Gastroesophageal sphincter (tissue), 4 donors: ENCODE results near the gene CNBP. TPM values are rescaled to one million over a fixed set of nuclear protein-coding genes. Genes with fewer than 3 reads are reported as not detected.
A peak's percentile ranks its signal among the peaks of the same experiment; 100 is the strongest.
"Not testable (repeated sequence)": the region's sequence is repeated elsewhere in the genome, so short reads cannot be mapped to it uniquely, and the experiment has no call there.

Source experiments
- ATAC-seq: fragments of 150-250 bp; one replicate; pipeline ENCODE4 v1.9.1; 2016; ENCODE audit warnings: mild to moderate bottlenecking, moderate library complexity
- H3K27ac ChIP-seq, 4 donors: fragments of 200-600 bp; sonication (generic) in 3 of 4; 1 replicate in 3 of 4; 2 replicates in 1 of 4; pipeline ENCODE4 v1.5.1; 2016 to 2019
- H3K27me3 ChIP-seq: fragments of 200-600 bp; sonication (generic); one replicate; pipeline ENCODE4 v1.5.1; 2019
- H3K36me3 ChIP-seq, 2 donors: fragments of 200-600 bp; sonication (generic); one replicate each; pipeline ENCODE4 v1.5.1; 2019; ENCODE audit warnings: control low read depth in 1 of 2
- H3K4me1 ChIP-seq, 3 donors: fragments of 200-600 bp; sonication (generic); 1 replicate in 2 of 3; 2 replicates in 1 of 3; pipeline ENCODE4 v1.5.1; 2016 to 2019; ENCODE audit warnings: control low read depth in 2 of 3
- H3K4me3 ChIP-seq, 2 donors: fragments of 200-600 bp; sonication (generic); one replicate each; pipeline ENCODE4 v1.5.1; 2019; ENCODE audit warnings: mild to moderate bottlenecking in 1 of 2, moderate library complexity in 1 of 2
- H3K9me3 ChIP-seq, 3 donors: fragments of 200-600 bp; sonication (generic); one replicate each; pipeline ENCODE4 v1.5.1; 2017 to 2019; ENCODE audit warnings: control low read depth in 2 of 3
- EP300 ChIP-seq: sonication (generic); formaldehyde crosslinking; IDR thresholded peaks from one replicate; pipeline ENCODE4 v1.6.1; 2017; ENCODE audit warnings: antibody characterized with exemption, mild to moderate bottlenecking
- POLR2A ChIP-seq, 2 donors: fragments of 450-650 bp; IDR thresholded peaks; one replicate each; pipeline ENCODE4 v1.6.1; 2017; ENCODE audit warnings: antibody characterized with exemption in 2 of 2, mild to moderate bottlenecking in 2 of 2, moderate library complexity in 1 of 2
- POLR2AphosphoS5 ChIP-seq: sonication (generic); formaldehyde crosslinking; IDR thresholded peaks from one replicate; pipeline ENCODE4 v1.6.1; 2017; ENCODE audit warnings: antibody characterized with exemption
- WGBS, 2 donors: methylation state at CpG; one replicate each; pipeline ENCODE4 v1.1.5; 2018; ENCODE audit warnings: low coverage in 1 of 2; 5-methylcytosine and 5-hydroxymethylcytosine counted together
- total RNA-seq, 4 donors: library from RNA; depleted of rRNA; stranded (reverse); fragments of >200 nt; gene quantifications; one replicate each; pipeline ENCODE4 v1.1.0, GENCODE V29; 2016
- TF ChIP-seq, protein P1 (sequence below), 4 experiments: fragments of 200-600 bp in 2 of 4; fragments of 450-650 bp in 2 of 4; sonication (generic) in 1 of 4; IDR thresholded peaks; one replicate each; pipeline ENCODE4 v1.5.1; 2017 to 2019; ENCODE audit warnings: antibody characterized with exemption in 4 of 4, mild to moderate bottlenecking in 2 of 4, moderate library complexity in 2 of 4

CNBP gene
- total RNA-seq, 4 donors from 2014 or later = 420 to 667 (median 590) TPM

DNA sequence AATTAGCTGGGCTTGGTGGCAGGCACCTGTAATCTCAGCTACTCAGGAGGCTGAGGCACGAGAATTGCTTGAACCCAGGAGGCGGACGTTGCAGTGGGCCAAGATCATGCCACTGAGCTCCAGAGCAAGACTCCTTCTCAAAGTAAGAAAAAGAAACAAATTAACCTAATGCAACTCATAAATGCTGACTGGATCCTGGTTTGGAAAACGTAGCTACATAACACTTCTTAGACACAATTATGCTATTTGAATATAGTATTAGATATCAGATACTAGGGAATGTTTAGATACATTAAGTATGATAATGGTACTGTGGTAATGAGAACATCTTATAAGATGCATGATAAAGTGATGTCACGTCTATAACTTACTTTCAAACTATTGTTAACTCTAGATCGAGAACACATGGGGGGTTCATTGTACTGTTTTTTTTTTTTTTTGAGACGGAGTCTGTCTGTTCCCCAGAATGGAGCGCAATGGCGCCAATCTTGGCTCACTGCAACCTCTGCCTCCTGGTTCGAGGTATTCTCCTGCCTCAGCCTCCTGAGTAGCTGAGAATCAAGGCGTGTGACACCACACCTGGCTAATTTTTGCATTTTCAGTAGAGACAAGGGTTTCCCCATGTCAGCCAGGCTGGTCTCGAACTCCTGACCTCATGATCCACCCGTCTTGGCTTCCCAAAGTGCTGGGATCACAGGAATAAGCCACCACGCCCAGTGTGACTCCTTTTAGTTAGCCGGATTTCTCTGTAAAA, 16.9 kb downstream of the CNBP start:
- TF ChIP-seq POLR2A (IDR thresholded peaks at IDR 0.05) (no peak), EP300 (no peak), POLR2AphosphoS5 (no peak)
- TF ChIP-seq, protein P1, sequence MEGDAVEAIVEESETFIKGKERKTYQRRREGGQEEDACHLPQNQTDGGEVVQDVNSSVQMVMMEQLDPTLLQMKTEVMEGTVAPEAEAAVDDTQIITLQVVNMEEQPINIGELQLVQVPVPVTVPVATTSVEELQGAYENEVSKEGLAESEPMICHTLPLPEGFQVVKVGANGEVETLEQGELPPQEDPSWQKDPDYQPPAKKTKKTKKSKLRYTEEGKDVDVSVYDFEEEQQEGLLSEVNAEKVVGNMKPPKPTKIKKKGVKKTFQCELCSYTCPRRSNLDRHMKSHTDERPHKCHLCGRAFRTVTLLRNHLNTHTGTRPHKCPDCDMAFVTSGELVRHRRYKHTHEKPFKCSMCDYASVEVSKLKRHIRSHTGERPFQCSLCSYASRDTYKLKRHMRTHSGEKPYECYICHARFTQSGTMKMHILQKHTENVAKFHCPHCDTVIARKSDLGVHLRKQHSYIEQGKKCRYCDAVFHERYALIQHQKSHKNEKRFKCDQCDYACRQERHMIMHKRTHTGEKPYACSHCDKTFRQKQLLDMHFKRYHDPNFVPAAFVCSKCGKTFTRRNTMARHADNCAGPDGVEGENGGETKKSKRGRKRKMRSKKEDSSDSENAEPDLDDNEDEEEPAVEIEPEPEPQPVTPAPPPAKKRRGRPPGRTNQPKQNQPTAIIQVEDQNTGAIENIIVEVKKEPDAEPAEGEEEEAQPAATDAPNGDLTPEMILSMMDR (IDR thresholded peaks at IDR 0.05) = no peak
- Histone ChIP-seq H3K4me3 (no peak overlapping the region), H3K9me3 (no peaks in the 10 kb centered on the region), H3K4me1 (peaks cover 2 to 32% (median 6%) of the 10 kb centered on the region in 3 donors), H3K36me3 (peaks cover 12 to 71% of the 10 kb centered on the region in 2 donors), H3K27ac (peak overlapping the region in 1 of 4 donors; percentile 2), H3K27me3 (no peaks in the 10 kb centered on the region)
- no peak for ATAC-seq
- 72 to 78% methylated on average over 10 to 14 of the region's 15 CpGs for WGBS, 2 donors

DNA sequence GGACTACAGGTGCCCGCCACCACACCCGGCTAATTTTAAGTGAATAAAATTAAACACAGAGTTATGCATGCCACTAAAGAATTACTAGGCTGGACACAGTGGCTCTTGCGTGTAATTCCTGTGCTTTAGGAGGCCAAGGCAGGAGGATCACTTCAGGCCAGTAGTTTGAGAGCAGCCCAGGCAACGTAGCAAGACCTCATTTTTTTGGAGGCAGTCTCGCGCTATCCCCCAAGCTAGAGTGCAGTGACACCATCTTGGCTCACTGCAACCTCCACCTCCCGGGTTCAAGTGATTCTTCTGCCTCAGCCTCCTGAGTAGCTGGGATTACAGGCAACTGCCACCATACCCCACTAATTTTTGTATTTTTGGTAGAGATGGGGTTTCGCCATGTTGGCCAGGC, 18.1 kb downstream of the CNBP start:
- ATAC-seq, H3K4me3 ChIP-seq: not testable (repeated sequence)
- WGBS, 2 donors = 79 to 87% methylated on average over 4 to 5 of the region's 8 CpGs

DNA sequence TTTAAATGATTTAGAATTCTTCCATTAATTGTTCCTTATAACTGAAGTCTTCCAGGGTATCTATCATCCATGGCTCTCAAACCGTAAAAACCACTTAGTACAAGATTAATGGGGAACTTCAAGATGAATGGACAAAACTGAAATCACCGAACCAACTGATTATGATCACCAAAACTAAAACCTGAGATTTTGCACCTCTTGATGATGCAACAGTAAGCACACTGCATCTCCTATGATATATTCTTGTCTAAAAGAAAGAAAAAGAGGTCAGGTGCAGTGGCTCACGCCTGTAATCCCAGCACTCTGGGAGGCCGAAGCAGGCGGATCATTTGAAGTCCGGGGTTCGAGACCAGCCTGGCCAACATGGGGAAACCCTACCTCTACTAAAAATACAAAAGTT, 19.2 kb downstream of the CNBP start:
- TF ChIP-seq POLR2AphosphoS5 (no peak), EP300 (no peak), POLR2A (IDR thresholded peaks at IDR 0.05) (no peak)
- TF ChIP-seq, protein P1 (IDR thresholded peaks at IDR 0.05) = no peak
- no peaks in the 10 kb centered on the region for H3K9me3 ChIP-seq
- H3K27me3 ChIP-seq = no peaks in the 10 kb centered on the region
- H3K4me3 ChIP-seq = no peak overlapping the region
- H3K27ac ChIP-seq = no peak overlapping the region
- no peak for ATAC-seq
- WGBS, 2 donors = 19 to 77% methylated on average over 2 to 7 of the region's 7 CpGs
- H3K4me1 ChIP-seq = peaks cover 5 to 26% (median 10%) of the 10 kb centered on the region in 3 donors
- peaks cover 0 to 49% of the 10 kb centered on the region in 2 donors for H3K36me3 ChIP-seq

More for the DNA sequence above, 18.1 kb downstream of the CNBP start:
- not testable (repeated sequence) for H3K27ac ChIP-seq, H3K27me3 ChIP-seq, H3K9me3 ChIP-seq
- Histone ChIP-seq H3K36me3 (peaks cover 6 to 60% of the 10 kb centered on the region in 2 donors), H3K4me1 (peaks cover 2 to 23% (median 5%) of the 10 kb centered on the region in 3 donors)

DNA sequence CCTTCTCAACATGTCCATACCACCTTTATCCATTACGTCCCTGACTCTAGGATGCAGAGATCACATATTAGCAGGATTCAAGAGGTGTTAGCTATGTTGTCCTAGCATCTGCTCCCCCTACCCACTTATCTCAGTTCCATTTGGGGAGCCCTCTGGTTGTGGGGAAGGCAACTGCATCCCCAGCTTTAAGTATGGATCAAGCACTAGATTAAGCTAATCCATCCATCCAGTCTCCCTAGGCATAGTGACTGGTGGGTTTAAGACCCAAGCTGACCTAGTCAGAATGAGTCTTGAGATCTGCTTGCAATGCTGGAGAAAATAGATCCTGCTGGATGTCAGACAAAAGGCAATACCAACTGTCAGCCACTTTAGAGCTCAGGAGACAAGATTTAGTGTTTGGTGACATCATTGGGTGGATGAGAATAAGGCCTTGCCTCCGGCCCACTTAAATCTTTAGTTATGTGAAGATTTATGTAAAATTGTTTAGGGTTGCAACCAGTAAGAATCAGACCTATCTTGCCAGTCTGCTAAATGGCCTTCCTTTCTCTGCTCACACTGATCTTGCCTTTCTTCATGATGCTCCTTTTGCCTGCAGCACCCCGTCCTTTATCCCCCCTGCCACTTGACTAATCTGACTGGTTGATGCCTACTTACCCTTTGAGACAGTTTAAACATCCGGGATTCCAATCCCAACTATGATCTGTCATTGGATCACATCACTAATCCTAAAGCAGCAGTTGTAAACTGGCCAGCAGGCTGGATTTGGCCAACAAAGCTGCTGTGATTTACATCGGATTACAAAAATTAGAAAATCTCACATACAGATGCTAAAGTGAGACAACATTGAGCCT, 20.7 kb downstream of the CNBP start:
- H3K4me3 ChIP-seq = no peak overlapping the region
- WGBS, 2 donors = 57 to 72% methylated on average over 5 of the region's 5 CpGs
- H3K27ac ChIP-seq = peak overlapping the region in 2 of 4 donors; percentile 95 to 97
- H3K27me3 ChIP-seq = no peaks in the 10 kb centered on the region
- no peaks in the 10 kb centered on the region for H3K9me3 ChIP-seq
- ATAC-seq = no peak
- peaks cover 8 to 35% (median 13%) of the 10 kb centered on the region in 3 donors for H3K4me1 ChIP-seq
- H3K36me3 ChIP-seq = peaks cover 0 to 44% of the 10 kb centered on the region in 2 donors
- TF ChIP-seq POLR2AphosphoS5 (peak; percentile 34), EP300 (no peak), POLR2A (IDR thresholded peaks at IDR 0.05) (no peak)
- TF ChIP-seq, protein P1 (IDR thresholded peaks at IDR 0.05) = peak in 1 of 4 experiments; percentile 3

DNA sequence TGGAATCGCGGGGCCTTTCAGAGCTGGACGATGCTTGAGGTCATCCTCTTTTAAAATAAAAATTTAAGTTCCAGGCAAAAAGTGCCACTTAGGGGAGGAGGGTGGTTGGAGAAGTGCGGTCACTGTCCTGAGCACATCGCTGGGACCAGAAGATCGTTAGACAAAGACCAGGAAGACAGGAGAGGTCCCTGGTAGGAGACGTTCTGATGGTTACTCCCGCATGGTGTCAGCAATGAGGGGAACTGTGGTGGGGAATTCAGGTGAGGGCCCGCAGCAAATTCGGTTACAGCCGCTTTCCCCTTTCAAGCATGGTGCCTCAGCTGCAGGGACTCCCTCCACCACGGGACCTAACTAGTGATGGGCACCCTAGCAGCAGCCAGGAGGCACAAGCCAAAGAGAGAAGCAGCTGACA, 21.8 kb downstream of the CNBP start:
- peak overlapping the region; percentile 87 to 89 for H3K4me3 ChIP-seq
- H3K4me1 ChIP-seq = peaks cover 8 to 35% (median 13%) of the 10 kb centered on the region in 3 donors
- H3K27ac ChIP-seq = peak overlapping the region; percentile 90 to 97 (median 94)
- 0% methylated on average over 1 to 9 of the region's 12 CpGs for WGBS, 2 donors
- H3K36me3 ChIP-seq = peaks cover 0 to 44% of the 10 kb centered on the region in 2 donors
- no peaks in the 10 kb centered on the region for H3K27me3 ChIP-seq
- TF ChIP-seq POLR2A (IDR thresholded peaks at IDR 0.05) = no peak
- no peak for ATAC-seq
- H3K9me3 ChIP-seq = no peaks in the 10 kb centered on the region
